HCT116 (cell line): ENCODE measurements around the gene PYROXD2. TPM values are rescaled to one million over a fixed set of nuclear protein-coding genes. Genes with fewer than 3 reads are reported as not detected.

Experiments
- ATAC-seq: fragments of 200-7000 bp; cut with Tn5 transposase; 2 replicates; pipeline ENCODE4 v1.9.1; 2020; ENCODE audit warnings: mild to moderate bottlenecking, moderate library complexity
- BruUV-seq: library from RNA; stranded (reverse); fragments of 400-500 nt; replicated peaks from 2 replicates; lab custom pipeline; 2021; lab: Mats Ljungman, UMichigan
- CTCF ChIA-PET: fragments of 300-600 bp; sonication (Branson Sonifier 250); formaldehyde crosslinking; loops from one replicate; lab custom pipeline; 2021; ENCODE audit warnings: antibody characterized with exemption; lab: Charles Lee
- POLR2A ChIA-PET: fragments of 300-600, 350-600 bp; sonication (Branson Sonifier 250); formaldehyde crosslinking; loops from one replicate; lab custom pipeline; 2021; ENCODE audit warnings: antibody characterized with exemption; lab: Charles Lee
- RAD21 ChIA-PET, 2 experiments: fragments of 300-600 bp; sonication (Branson Sonifier 250); formaldehyde crosslinking; loops; one replicate each; lab custom pipeline; 2023; ENCODE audit warnings: low total read pairs in 2 of 2; ENCODE audit not compliant: uncharacterized antibody in 2 of 2, unreplicated experiment in 2 of 2, low non-redundant PET in 1 of 2; lab: Charles Lee
- DNase-seq: peaks from one replicate; pipeline ENCODE4 v3.0.0-alpha.2; 2010; ENCODE audit warnings: low read depth, low spot score
- H2AFZ ChIP-seq: fragments of 200-600 bp; shearing (Covaris generic), sonication (generic); 2 replicates; pipeline ENCODE4 v1.6.1; 2017; ENCODE audit warnings: low read depth, mixed run types, mixed read lengths, antibody characterized with exemption, low read length; ENCODE audit not compliant: poor library complexity, severe bottlenecking
- H3K27ac ChIP-seq: 2 replicates; pipeline ENCODE4 v1.5.1; 2012; ENCODE audit warnings: low read depth, low read length
- H3K27me3 ChIP-seq: fragments of 200-600 bp; sonication (generic); 2 replicates; pipeline ENCODE4 v1.6.1; 2016; ENCODE audit warnings: mixed run types, low read length, mixed read lengths; ENCODE audit not compliant: insufficient read depth
- H3K36me3 ChIP-seq, 2 experiments: fragments of 200-500 bp in 1 of 2; fragments of 200-600 bp in 1 of 2; sonication (Bioruptor generic) in 1 of 2; sonication (generic) in 1 of 2; 2 replicates each; pipeline versions ENCODE4 v1.5.1 to v1.6.1; 2014 to 2016; ENCODE audit warnings: low read length in 2 of 2, inconsistent platforms in 1 of 2, mixed read lengths in 1 of 2, mixed run types in 1 of 2; ENCODE audit not compliant: insufficient read depth in 2 of 2, control insufficient read depth in 1 of 2
- H3K4me1 ChIP-seq, 2 experiments: fragments of 200-600 bp in 1 of 2; sonication (generic) in 1 of 2; 2 replicates each; pipeline versions ENCODE4 v1.5.1 to v1.6.1; 2012 to 2017; ENCODE audit warnings: low read length in 2 of 2, inconsistent platforms in 1 of 2, mild to moderate bottlenecking in 1 of 2, mixed read lengths in 1 of 2, mixed run types in 1 of 2, moderate library complexity in 1 of 2; ENCODE audit not compliant: insufficient read depth in 2 of 2, control insufficient read depth in 1 of 2
- H3K4me2 ChIP-seq: fragments of 200-600 bp; sonication (generic); 2 replicates; pipeline ENCODE4 v1.6.1; 2017; ENCODE audit warnings: mixed run types, low read length, mixed read lengths
- H3K4me3 ChIP-seq, 2 experiments: fragments of 200-600 bp in 1 of 2; sonication (generic) in 1 of 2; replicated peaks in 1 of 2; 2 replicates each; pipeline ENCODE4 v1.5.1; 2011 to 2016; ENCODE audit warnings: low read length in 2 of 2, control low read depth in 1 of 2, low read depth in 1 of 2, mild to moderate bottlenecking in 1 of 2, mixed read lengths in 1 of 2, mixed run types in 1 of 2
- H3K79me2 ChIP-seq: fragments of 200-600 bp; sonication (generic); 2 replicates; pipeline ENCODE4 v1.6.1; 2017; ENCODE audit warnings: mild to moderate bottlenecking, mixed run types, low read length, moderate library complexity, mixed read lengths; ENCODE audit not compliant: insufficient read depth
- H3K9ac ChIP-seq: fragments of 200-600 bp; sonication (generic); 2 replicates; pipeline ENCODE4 v1.6.1; 2016; ENCODE audit warnings: low read length, mixed read lengths
- H3K9me2 ChIP-seq: fragments of 200-600 bp; sonication (generic), shearing (Covaris generic); 2 replicates; pipeline ENCODE4 v1.6.1; 2017; ENCODE audit warnings: mixed run types, mild to moderate bottlenecking, moderate library complexity; ENCODE audit not compliant: insufficient read depth
- H3K9me3 ChIP-seq, 2 experiments: fragments of 200-500 bp in 1 of 2; fragments of 200-600 bp in 1 of 2; sonication (Bioruptor generic) in 1 of 2; sonication (generic) in 1 of 2; 2 replicates each; pipeline ENCODE4 v1.6.1; 2014 to 2017; ENCODE audit warnings: low read length in 2 of 2, mixed read lengths in 2 of 2, inconsistent platforms in 1 of 2, low read depth in 1 of 2, mild to moderate bottlenecking in 1 of 2, mixed run types in 1 of 2, moderate library complexity in 1 of 2; ENCODE audit not compliant: control insufficient read depth in 1 of 2, insufficient read depth in 1 of 2
- H4K20me1 ChIP-seq: fragments of 200-600 bp; sonication (generic), shearing (Covaris generic); 2 replicates; pipeline ENCODE4 v1.6.1; 2017; ENCODE audit warnings: mixed run types, mild to moderate bottlenecking, moderate library complexity; ENCODE audit not compliant: insufficient read depth
- ATF3 ChIP-seq: IDR thresholded peaks from 2 replicates; pipeline ENCODE4 v1.6.1; 2012
- CEBPB ChIP-seq: IDR thresholded peaks from 2 replicates; pipeline ENCODE4 v1.6.1; 2012; ENCODE audit warnings: low read depth
- CTCF ChIP-seq, 3 experiments: fragments of 200-600 bp in 1 of 3; sonication (generic) in 1 of 3; IDR thresholded peaks in 2 of 3; conservative IDR thresholded peaks in 1 of 3; 2 replicates each; pipeline ENCODE4 v1.5.1; 2012 to 2017; ENCODE audit warnings: low read depth in 2 of 3, low read length in 2 of 3, antibody characterized with exemption in 1 of 3, borderline replicate concordance in 1 of 3, control low read depth in 1 of 3, mild to moderate bottlenecking in 1 of 3, mixed read lengths in 1 of 3, mixed run types in 1 of 3, moderate library complexity in 1 of 3; ENCODE audit not compliant: insufficient read depth in 1 of 3
- ELF1 ChIP-seq: IDR thresholded peaks from 2 replicates; pipeline ENCODE4 v1.6.1; 2012; ENCODE audit warnings: low read depth, borderline replicate concordance
- EZH2 ChIP-seq: fragments of 200-600 bp; sonication (generic); IDR thresholded peaks from 2 replicates; pipeline ENCODE4 v1.6.1; 2017; ENCODE audit warnings: antibody characterized with exemption, mixed run types
- EZH2phosphoT487 ChIP-seq: fragments of 200-600 bp; IDR thresholded peaks from 2 replicates; pipeline ENCODE4 v1.6.1; 2018; ENCODE audit warnings: antibody characterized with exemption, borderline replicate concordance
- FOSL1 ChIP-seq: IDR thresholded peaks from 2 replicates; pipeline ENCODE4 v1.6.1; 2012; ENCODE audit warnings: low read depth
- JUND ChIP-seq: IDR thresholded peaks from 2 replicates; pipeline ENCODE4 v1.6.1; 2012
- POLR2A ChIP-seq: IDR thresholded peaks from 2 replicates; pipeline ENCODE4 v1.7.0; 2011; ENCODE audit warnings: borderline replicate concordance; ENCODE audit not compliant: insufficient read depth, insufficient read length; ENCODE audit errors: extremely low read depth
- RAD21 ChIP-seq: IDR thresholded peaks from 2 replicates; pipeline ENCODE4 v1.6.1; 2012; ENCODE audit warnings: low read depth, mild to moderate bottlenecking
- REST ChIP-seq: IDR thresholded peaks from 2 replicates; pipeline ENCODE4 v1.6.1; 2012; ENCODE audit warnings: low read depth
- SIN3A ChIP-seq: IDR thresholded peaks from 2 replicates; pipeline ENCODE4 v1.6.1; 2012; ENCODE audit warnings: low read depth
- SRF ChIP-seq: IDR thresholded peaks from 2 replicates; pipeline ENCODE4 v1.6.1; 2012; ENCODE audit warnings: low read depth
- YY1 ChIP-seq: IDR thresholded peaks from 2 replicates; pipeline ENCODE4 v1.6.1; 2011; ENCODE audit warnings: low read length, low read depth, moderate library complexity, mild to moderate bottlenecking; ENCODE audit not compliant: insufficient replicate concordance; ENCODE audit errors: extremely low read depth
- ZBTB33 ChIP-seq: IDR thresholded peaks from 2 replicates; pipeline ENCODE4 v1.6.1; 2011; ENCODE audit warnings: mild to moderate bottlenecking, low read length, moderate library complexity; ENCODE audit not compliant: insufficient replicate concordance; ENCODE audit errors: extremely low read depth
- ZFX ChIP-seq: fragments of 450-650 bp; IDR thresholded peaks from 2 replicates; pipeline ENCODE4 v1.6.1; 2017
- intact Hi-C: fragments of 100-400 bp; cut with micrococcal nuclease; formaldehyde crosslinking; loops from 2 replicates; pipeline ENCODE4 v1.10.0; 2022
- total RNA-seq: library from RNA; stranded (reverse); gene quantifications from one replicate; pipeline ENCODE4 v1.2.1, GENCODE V29; 2021; ENCODE audit not compliant: unreplicated experiment

The PYROXD2 gene
- total RNA-seq, 1 experiment from 2014 or later: 14.2 TPM

- peaks cover 9 to 10% of the 10 kb centered on the region in 2 experiments for H3K4me1 ChIP-seq
- BruUV-seq: no TSS peak
- no peaks in the 10 kb centered on the region for H4K20me1 ChIP-seq
- no peak overlapping the region for H3K9ac ChIP-seq
- DNase-seq (no peak), ATAC-seq (no peak)
- H3K36me3 ChIP-seq: no peaks in the 10 kb centered on the region
- TF ChIP-seq YY1 (no peak), EZH2phosphoT487 (no peak), CEBPB (no peak), CTCF (IDR thresholded peaks at IDR 0.05 in 2 of 3, conservative IDR thresholded peaks at IDR 0.05 in 1 of 3; ENCODE audit: borderline replicate concordance in 1 of 3, insufficient read depth in 1 of 3, low read depth in 2 of 3, low read length in 2 of 3) (no peak), FOSL1 (no peak), RAD21 (no peak), SRF (no peak), ELF1 (no peak), ZFX (no peak), SIN3A (no peak), ATF3 (no peak), EZH2 (no peak), REST (no peak), POLR2A (no peak), JUND (no peak), ZBTB33 (no peak)
- POLR2A ChIA-PET: no interaction called here
- no peak overlapping the region for H3K27ac ChIP-seq
- RAD21 ChIA-PET: no interaction called here
- H3K9me2 ChIP-seq: no peaks in the 10 kb centered on the region
- no peak overlapping the region for H2AFZ ChIP-seq
- CTCF ChIA-PET: interaction anchor here (0.9 kb wide), 1 partner anchor 821 kb away, joined by 4 read pairs; no protein-coding TSS in a partner anchor
- H3K4me3 ChIP-seq: no peak overlapping the region
- no peaks in the 10 kb centered on the region; the same call in 1 of the 2 replicates for H3K27me3 ChIP-seq
- H3K4me2 ChIP-seq: no peak overlapping the region
- H3K9me3 ChIP-seq: no peaks in the 10 kb centered on the region
- intact Hi-C loops: no loop called here
- no peaks in the 10 kb centered on the region for H3K79me2 ChIP-seq
Observed at GRCh38 chr10:98456043-98456570, 41.1 kb upstream of the PYROXD2 start.
